Limb (tissue), 2 donors: ENCODE results near the gene CLDN24.

Source experiments
- DNase-seq, 2 donors: peaks; one replicate each; pipeline ENCODE4 v3.0.0-alpha.2; 2016; ENCODE audit errors: extremely low spot score in 2 of 2

Gene CLDN24

DNA sequence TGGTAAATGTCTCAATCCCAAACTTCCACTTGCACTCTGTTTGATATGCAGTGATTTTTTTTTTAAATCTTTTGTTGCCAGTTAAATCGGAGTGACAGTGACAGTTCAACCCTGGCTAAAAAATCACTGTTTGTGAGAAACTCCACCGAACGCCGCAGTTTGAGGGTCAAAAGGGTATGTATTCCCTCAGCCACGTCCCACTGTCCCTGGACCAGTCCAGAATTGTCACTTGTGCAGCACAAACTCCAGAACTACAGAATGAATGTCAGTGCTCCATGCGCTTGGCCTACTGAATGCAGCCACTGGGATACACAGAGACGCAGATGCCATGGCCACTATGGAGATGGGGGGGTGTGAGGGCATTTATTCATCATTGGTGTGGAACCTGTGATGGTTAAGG, 36.3 kb downstream of the CLDN24 start:
- DNase-seq: no peak

DNA sequence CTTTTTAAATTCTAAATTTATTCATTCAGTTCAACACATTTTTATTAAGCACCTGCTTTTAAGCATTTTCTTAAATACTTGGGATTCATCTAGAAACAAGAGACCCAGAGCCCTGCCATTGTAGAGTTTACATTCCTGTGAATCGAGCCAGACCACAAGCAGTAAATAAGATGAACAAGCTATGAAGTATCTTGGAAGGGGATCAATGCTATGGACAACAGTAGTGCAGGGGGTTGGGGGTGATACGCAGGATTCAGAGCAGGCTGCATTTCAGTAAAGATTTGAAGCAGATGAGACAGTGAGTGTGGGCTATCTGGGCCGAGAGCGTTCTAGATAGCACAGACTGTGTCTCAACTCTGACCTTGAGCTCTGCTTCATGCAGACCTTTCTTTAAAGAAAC, 37.3 kb downstream of the CLDN24 start:
- no peak for DNase-seq

DNA sequence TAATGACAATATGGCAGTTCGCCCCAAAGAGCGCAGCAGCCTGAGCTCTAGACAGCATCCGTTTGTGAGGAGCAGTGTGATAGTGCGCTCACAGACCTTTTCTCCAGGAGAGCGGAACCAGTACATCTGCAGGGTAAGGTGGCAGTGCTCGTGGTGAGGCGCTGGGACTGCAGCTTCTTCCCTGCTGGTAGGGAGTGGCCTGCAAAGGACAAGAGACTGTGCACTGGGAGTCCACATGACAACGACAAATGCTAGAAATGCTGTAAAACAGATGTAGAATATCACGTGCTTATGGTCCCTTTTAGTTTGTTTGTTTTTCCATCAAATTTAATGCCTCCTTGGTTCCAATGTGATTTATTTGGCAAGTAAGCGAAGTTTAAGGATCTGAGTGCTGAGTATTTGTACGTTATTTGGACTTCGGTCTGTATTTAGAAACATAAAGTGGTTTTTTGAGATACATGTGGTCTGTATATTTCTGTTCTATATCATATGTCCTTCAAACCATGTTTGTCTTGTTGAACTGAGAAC, 37.9 kb downstream of the CLDN24 start:
- DNase-seq: no peak

DNA sequence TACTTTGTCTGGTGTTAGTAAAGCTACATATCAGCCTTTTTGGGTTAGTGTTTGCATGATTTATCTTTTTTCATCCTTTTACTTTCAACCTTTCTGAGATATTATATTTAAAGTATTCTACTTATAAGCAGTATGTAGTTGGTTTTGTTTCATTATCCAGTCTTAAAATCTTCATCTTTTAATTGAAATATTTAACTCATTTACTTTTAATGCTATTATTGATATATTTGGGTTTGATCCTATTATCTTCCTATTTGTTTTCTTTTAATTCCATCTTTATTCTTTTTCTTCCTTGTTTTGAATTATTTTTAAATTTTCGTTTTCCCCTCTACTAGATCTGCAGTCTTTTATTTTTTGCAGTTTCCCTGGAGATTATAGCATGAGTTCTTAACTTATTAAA, 46.1 kb downstream of the CLDN24 start:
- DNase-seq: no peak

DNA sequence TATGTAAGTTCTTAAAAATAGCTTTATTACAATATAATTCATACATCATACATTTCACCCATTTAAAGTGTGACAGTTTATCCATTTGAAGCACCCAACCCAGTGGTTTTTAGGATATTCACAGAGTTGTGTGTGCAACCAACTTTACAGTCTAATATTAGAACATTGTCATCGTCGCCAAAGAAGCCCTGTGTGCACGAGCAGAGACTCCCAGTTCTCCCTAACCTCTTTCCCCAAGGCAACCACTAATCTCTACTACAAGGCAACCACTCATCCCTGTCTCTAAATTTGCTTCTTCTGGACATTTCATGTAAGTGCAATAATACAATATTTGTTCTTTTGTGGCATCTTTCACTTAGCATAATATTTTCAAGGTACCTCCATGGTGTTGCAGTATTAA, 49.8 kb downstream of the CLDN24 start:
- no peak for DNase-seq
